Measurements from ENCODE around the gene RFLNA. TPM values are rescaled to one million over a fixed set of nuclear protein-coding genes. Genes with fewer than 3 reads are reported as not detected.
"Not testable (repeated sequence)": the region's sequence is repeated elsewhere in the genome, so short reads cannot be mapped to it uniquely, and the experiment has no call there.

Gene RFLNA
- total RNA-seq, 1 experiment from 2014 or later = 0.07 TPM

DNA sequence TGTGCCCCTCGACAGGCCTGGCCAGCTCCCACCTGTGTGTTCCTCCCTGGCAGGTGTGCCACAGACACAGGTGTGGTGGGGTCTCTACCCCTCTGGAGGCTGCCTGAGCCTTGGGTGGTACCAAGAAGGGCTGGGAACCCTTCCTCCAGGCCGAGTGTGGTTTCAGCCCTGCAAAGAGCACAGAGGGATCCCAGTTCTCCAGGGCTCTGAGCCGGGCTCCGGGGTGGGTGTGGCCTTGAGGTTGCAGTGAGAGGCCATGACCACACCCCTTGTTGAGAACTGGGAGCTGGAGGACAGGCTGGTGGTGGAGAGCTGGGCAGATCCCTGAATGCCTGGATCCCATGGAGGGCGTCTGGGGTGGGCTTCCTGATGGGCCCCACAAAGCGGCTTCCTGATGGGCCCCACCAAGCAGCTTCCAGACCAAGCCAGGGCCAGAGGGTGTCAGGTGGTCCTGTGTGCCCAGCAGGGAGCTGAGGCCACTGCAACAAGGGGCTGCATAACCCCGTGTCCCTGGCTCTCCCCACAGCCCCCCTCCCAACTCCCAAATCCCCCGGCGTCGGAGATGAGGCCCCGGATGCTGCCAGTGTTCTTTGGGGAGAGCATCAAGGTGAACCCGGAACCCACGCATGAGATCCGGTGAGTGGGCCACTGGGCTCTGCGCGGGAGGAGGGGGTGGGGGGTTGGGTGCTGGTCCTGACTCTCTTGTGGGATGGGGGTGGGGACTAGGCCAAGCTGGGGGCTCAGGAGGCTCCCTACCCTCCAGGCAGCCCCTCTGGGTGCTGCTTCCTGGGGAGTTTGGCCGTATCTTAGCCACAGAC is 16.6 kb downstream of the RFLNA start:
- in situ Hi-C loops (cut with HindIII; ENCODE audit: low pct_unique_long_range_greater_than_20kb, low sequenced_read_pairs) = no loop called here
- DNase-seq (ENCODE audit: low read depth) = no peak

DNA sequence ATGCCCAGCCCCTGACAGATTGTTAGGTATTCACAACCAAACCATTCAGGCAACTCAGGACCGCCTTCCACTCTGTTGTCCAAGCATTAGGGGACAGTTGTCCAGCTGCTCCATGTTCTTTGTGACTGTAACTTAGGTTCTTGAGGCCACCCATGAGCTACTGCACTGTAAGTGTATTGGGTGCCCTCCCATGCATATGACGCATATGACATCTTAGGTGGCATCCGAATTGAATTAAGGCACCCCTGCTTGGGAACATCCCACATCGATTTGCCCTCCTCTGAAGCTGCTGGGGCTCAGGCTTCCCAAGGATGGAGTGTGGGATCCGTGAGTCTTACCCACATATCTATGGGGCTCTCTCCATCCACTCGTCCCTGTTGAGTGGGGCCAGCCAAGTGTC is 17.7 kb downstream of the RFLNA start:
- no peak for DNase-seq (ENCODE audit: low read depth)
- in situ Hi-C loops (cut with HindIII; ENCODE audit: low pct_unique_long_range_greater_than_20kb, low sequenced_read_pairs) = no loop called here

DNA sequence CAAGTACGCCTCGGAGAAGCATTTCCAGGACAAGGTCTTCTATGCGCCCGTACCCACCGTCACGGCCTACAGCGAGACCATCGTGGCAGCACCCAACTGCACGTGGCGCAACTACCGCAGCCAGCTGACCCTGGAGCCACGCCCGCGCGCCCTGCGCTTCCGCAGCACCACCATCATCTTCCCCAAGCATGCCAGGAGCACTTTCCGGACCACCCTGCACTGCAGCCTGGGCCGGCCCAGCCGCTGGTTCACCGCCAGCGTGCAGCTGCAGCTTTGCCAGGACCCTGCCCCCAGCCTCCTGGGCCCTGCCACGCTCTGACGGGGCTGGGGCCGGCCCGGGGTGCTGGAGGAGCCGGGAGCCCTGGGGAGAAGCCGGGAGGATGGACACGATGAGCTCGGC is 19.3 kb downstream of the RFLNA start:
- in situ Hi-C loops (cut with HindIII; ENCODE audit: low pct_unique_long_range_greater_than_20kb, low sequenced_read_pairs) = no loop called here
- no peak for DNase-seq (ENCODE audit: low read depth)

GRCh38 chr12:124314766-124315165 is 19.9 kb downstream of the RFLNA start:
- in situ Hi-C loops (cut with HindIII; ENCODE audit: low pct_unique_long_range_greater_than_20kb, low sequenced_read_pairs) = no loop called here
- DNase-seq (ENCODE audit: low read depth) = no peak

- in situ Hi-C loops (cut with HindIII; ENCODE audit: low pct_unique_long_range_greater_than_20kb, low sequenced_read_pairs) = no loop called here
- no peak for DNase-seq (ENCODE audit: low read depth)
Observed at GRCh38 chr12:124315372-124316044, 20.6 kb downstream of the RFLNA start.

- in situ Hi-C loops (cut with HindIII; ENCODE audit: low pct_unique_long_range_greater_than_20kb, low sequenced_read_pairs) = no loop called here
- no peak for DNase-seq (ENCODE audit: low read depth)
Observed at GRCh38 chr12:124316257-124316900, 21.5 kb downstream of the RFLNA start.

- in situ Hi-C loops (cut with HindIII; ENCODE audit: low pct_unique_long_range_greater_than_20kb, low sequenced_read_pairs) = no loop called here
- no peak for DNase-seq (ENCODE audit: low read depth)
Observed at GRCh38 chr12:124317400-124317799, 22.5 kb downstream of the RFLNA start.

GRCh38 chr12:124318278-124319020 is 23.6 kb downstream of the RFLNA start:
- in situ Hi-C loops (cut with HindIII; ENCODE audit: low pct_unique_long_range_greater_than_20kb, low sequenced_read_pairs) = no loop called here

GRCh38 chr12:124319368-124320050 is 24.6 kb downstream of the RFLNA start:
- DNase-seq (ENCODE audit: low read depth) = no peak
- in situ Hi-C loops (cut with HindIII; ENCODE audit: low pct_unique_long_range_greater_than_20kb, low sequenced_read_pairs) = no loop called here

More at GRCh38 chr12:124318278-124319020, 23.6 kb downstream of the RFLNA start:
- DNase-seq (ENCODE audit: low read depth) = no peak

- in situ Hi-C loops (cut with HindIII; ENCODE audit: low pct_unique_long_range_greater_than_20kb, low sequenced_read_pairs) = no loop called here
- peak; percentile 31 for DNase-seq (ENCODE audit: low read depth)
Observed at GRCh38 chr12:124321040-124321481, 26.2 kb downstream of the RFLNA start.

GRCh38 chr12:124321556-124322270 is 26.8 kb downstream of the RFLNA start:
- no peak for DNase-seq (ENCODE audit: low read depth)
- in situ Hi-C loops (cut with HindIII; ENCODE audit: low pct_unique_long_range_greater_than_20kb, low sequenced_read_pairs) = no loop called here

GRCh38 chr12:124322271-124322998 is 27.5 kb downstream of the RFLNA start:
- in situ Hi-C loops (cut with HindIII; ENCODE audit: low pct_unique_long_range_greater_than_20kb, low sequenced_read_pairs) = no loop called here

GRCh38 chr12:124322999-124323328 is 28.1 kb downstream of the RFLNA start:
- in situ Hi-C loops (cut with HindIII; ENCODE audit: low pct_unique_long_range_greater_than_20kb, low sequenced_read_pairs); DNase-seq (ENCODE audit: low read depth): not testable (repeated sequence)

More at GRCh38 chr12:124322271-124322998, 27.5 kb downstream of the RFLNA start:
- no peak for DNase-seq (ENCODE audit: low read depth)

GRCh38 chr12:124323771-124324530 is 29.1 kb downstream of the RFLNA start:
- no peak for DNase-seq (ENCODE audit: low read depth)
- in situ Hi-C loops (cut with HindIII; ENCODE audit: low pct_unique_long_range_greater_than_20kb, low sequenced_read_pairs) = no loop called here

DNA sequence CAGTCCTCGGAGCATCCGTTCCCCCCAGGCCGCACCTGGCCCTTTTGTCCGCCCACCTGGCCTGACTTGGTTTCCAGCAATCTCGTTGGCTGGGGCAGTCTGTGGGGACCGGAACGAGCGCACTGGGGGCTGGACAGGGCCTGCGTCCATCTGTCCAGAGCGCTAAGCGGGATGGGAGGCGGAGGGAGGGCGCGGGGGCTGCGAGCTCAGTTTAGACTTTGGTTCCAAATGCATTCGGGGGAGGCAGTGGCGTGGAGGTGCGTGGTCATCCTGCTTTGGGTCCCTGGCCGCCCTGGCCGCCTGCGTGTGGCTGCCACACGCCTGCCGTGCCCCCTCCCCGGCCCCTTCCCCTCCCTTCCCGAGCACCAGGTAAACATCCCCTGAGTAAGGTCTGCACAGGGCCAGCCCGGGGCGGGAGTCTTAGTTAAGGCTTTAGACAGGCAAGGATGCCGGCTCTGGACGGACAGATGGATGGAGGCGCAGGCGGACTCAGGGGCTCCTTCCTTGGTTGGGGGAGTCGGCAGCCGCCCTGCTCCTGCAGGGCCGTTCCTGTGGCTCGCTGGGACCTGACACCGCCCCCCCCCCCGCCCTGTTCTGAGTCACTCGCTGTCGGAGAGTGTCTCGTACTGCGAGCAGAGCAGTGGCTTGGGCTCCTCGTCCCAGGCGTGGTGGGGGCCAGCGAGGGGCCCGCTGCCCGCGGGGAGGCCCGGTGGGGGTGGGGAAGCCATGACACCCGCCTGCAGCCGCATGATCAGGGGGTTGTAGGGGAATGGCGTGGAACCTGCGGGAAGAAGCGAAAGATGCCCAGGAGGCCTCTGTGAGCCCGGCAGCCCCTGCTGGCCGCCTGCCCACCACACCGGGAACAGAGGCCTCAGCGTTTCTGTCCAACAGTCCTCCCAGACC is 30.2 kb downstream of the RFLNA start:
- in situ Hi-C loops (cut with HindIII; ENCODE audit: low pct_unique_long_range_greater_than_20kb, low sequenced_read_pairs) = no loop called here
- DNase-seq (ENCODE audit: low read depth) = no peak

Measured in Caki2 (cell line).